Adrenal gland (tissue), 12 donors: ENCODE measurements around the gene BANF2. TPM values are rescaled to one million over a fixed set of nuclear protein-coding genes. Genes with fewer than 3 reads are reported as not detected.

ENCODE experiments used
- DNase-seq, 7 donors: peaks; one replicate each; pipeline ENCODE4 v3.0.0-alpha.2; 2019 to 2020
- H3K27ac ChIP-seq, 5 donors: fragments of 200-600 bp; sonication (generic) in 4 of 5; 1 replicate in 3 of 5; 2 replicates in 2 of 5; pipeline versions ENCODE4 v1.5.1 to v1.8.0; 2016 to 2020; ENCODE audit warnings: mild to moderate bottlenecking in 1 of 5
- H3K27me3 ChIP-seq: fragments of 200-600 bp; 2 replicates; pipeline ENCODE4 v1.8.0; 2021
- H3K36me3 ChIP-seq, 2 donors: fragments of 200-600 bp; replicated peaks in 1 of 2; 1 replicate in 1 of 2; 2 replicates in 1 of 2; pipeline versions ENCODE4 v1.5.1 to v1.8.0; 2018 to 2022
- H3K4me1 ChIP-seq, 2 donors: fragments of 200-600 bp; replicated peaks in 1 of 2; 1 replicate in 1 of 2; 2 replicates in 1 of 2; pipeline versions ENCODE4 v1.5.1 to v1.8.0; 2018 to 2021
- H3K4me3 ChIP-seq, 4 donors: fragments of 200-600 bp; sonication (generic) in 3 of 4; one replicate each; pipeline ENCODE4 v1.5.1; 2016 to 2018
- H3K9me3 ChIP-seq, 3 donors: fragments of 200-600 bp; sonication (generic) in 1 of 3; replicated peaks in 1 of 3; 1 replicate in 2 of 3; 2 replicates in 1 of 3; pipeline versions ENCODE4 v1.5.1 to v1.8.0; 2016 to 2021
- POLR2A ChIP-seq, 2 donors: fragments of 450-650 bp; IDR thresholded peaks; one replicate each; pipeline ENCODE4 v1.6.1; 2017; ENCODE audit warnings: antibody characterized with exemption in 2 of 2, mild to moderate bottlenecking in 2 of 2, moderate library complexity in 1 of 2
- WGBS, 4 donors: extraction: QIAGEN DNeasy Blood & Tissue Kit in 2 of 4; methylation state at CpG; one replicate each; pipeline versions ENCODE4 v1.1.5 to v1.1.7; 2013 to 2017; 5-methylcytosine and 5-hydroxymethylcytosine counted together
- intact Hi-C, 2 donors: fragments of 100-400 bp; cut with DNase I; formaldehyde crosslinking; loops; one replicate each; pipeline versions ENCODE4 v1.14.1 to v1.15.0; 2022 to 2023
- polyA plus RNA-seq, 3 donors: library from polyadenylated mRNA; stranded (reverse); fragments of 200-250 nt in 2 of 3; fragments of 350-450 nt in 1 of 3; fragmentation: Illumina TruSeq in 1 of 3; extraction: RNeasy Lipid Tissue Mini Kit (QIAGEN cat#74804) in 1 of 3; gene quantifications; one replicate each; pipeline ENCODE4 v1.2.3, GENCODE V29; 2013 to 2014
- total RNA-seq, 9 donors: library from RNA; depleted of rRNA in 4 of 9; stranded (reverse); fragments of >200 nt in 4 of 9; fragments of 120-200 nt in 1 of 9; fragmentation: NEBNext Ultra II Directional in 1 of 9; extraction: Animal tissue kit (Norgen Biotek cat#: 25700) in 1 of 9; gene quantifications; one replicate each; pipeline versions ENCODE4 v1.1.0 to v1.2.4, GENCODE V29; 2013 to 2023
- TF ChIP-seq, protein P1 (sequence below), 6 experiments: fragments of 450-650 bp in 4 of 6; fragments of 200-600 bp in 2 of 6; sonication (generic) in 1 of 6; IDR thresholded peaks; 1 replicate in 5 of 6; 2 replicates in 1 of 6; pipeline versions ENCODE4 v1.5.1 to v1.8.0; 2016 to 2021; ENCODE audit warnings: antibody characterized with exemption in 6 of 6, mild to moderate bottlenecking in 2 of 6, moderate library complexity in 1 of 6
- donor health status: healthy with polysubstance abuse.
- donor health status: Bipolar disorder and iron deficiency.
- donor health status: DM: yes; HTN: yes; CAD: no.
- donor health status: DM: no; HTN: no; CAD: no.
- donor health status: DM: no; HTN: no; CAD: no.
- donor health status: DM: yes; HTN: yes; CAD: no.

The BANF2 gene
- total and polyA plus RNA-seq, 12 donors = not detected

- WGBS, 4 donors = 84 to 91% (median 90%) methylated on average over 10 of the region's 10 CpGs
- H3K9me3 ChIP-seq = no peaks in the 10 kb centered on the region
- H3K27me3 ChIP-seq = no peaks in the 10 kb centered on the region
- no peak for TF ChIP-seq POLR2A (IDR thresholded peaks at IDR 0.05)
- TF ChIP-seq, protein P1, sequence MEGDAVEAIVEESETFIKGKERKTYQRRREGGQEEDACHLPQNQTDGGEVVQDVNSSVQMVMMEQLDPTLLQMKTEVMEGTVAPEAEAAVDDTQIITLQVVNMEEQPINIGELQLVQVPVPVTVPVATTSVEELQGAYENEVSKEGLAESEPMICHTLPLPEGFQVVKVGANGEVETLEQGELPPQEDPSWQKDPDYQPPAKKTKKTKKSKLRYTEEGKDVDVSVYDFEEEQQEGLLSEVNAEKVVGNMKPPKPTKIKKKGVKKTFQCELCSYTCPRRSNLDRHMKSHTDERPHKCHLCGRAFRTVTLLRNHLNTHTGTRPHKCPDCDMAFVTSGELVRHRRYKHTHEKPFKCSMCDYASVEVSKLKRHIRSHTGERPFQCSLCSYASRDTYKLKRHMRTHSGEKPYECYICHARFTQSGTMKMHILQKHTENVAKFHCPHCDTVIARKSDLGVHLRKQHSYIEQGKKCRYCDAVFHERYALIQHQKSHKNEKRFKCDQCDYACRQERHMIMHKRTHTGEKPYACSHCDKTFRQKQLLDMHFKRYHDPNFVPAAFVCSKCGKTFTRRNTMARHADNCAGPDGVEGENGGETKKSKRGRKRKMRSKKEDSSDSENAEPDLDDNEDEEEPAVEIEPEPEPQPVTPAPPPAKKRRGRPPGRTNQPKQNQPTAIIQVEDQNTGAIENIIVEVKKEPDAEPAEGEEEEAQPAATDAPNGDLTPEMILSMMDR (IDR thresholded peaks at IDR 0.05) = no peak
- no peak overlapping the region for H3K27ac ChIP-seq
- H3K36me3 ChIP-seq = no peaks in the 10 kb centered on the region
- no peak for DNase-seq
- H3K4me3 ChIP-seq = no peak overlapping the region
- intact Hi-C loops = no loop called here
- H3K4me1 ChIP-seq = no peaks in the 10 kb centered on the region
Observed at GRCh38 chr20:17730071-17730470, 30.3 kb downstream of the BANF2 start.

- no peaks in the 10 kb centered on the region for H3K4me1 ChIP-seq
- no peak overlapping the region for H3K27ac ChIP-seq
- H3K36me3 ChIP-seq = no peaks in the 10 kb centered on the region
- intact Hi-C loops = no loop called here
- no peak for DNase-seq
- no peaks in the 10 kb centered on the region for H3K27me3 ChIP-seq
- TF ChIP-seq, protein P1 (IDR thresholded peaks at IDR 0.05) = no peak
- no peak for TF ChIP-seq POLR2A (IDR thresholded peaks at IDR 0.05)
- H3K4me3 ChIP-seq = no peak overlapping the region
- no peaks in the 10 kb centered on the region for H3K9me3 ChIP-seq
- WGBS, 4 donors = 83 to 94% (median 92%) methylated on average over 5 of the region's 5 CpGs
Observed at GRCh38 chr20:17731233-17731632, 31.5 kb downstream of the BANF2 start.

DNA sequence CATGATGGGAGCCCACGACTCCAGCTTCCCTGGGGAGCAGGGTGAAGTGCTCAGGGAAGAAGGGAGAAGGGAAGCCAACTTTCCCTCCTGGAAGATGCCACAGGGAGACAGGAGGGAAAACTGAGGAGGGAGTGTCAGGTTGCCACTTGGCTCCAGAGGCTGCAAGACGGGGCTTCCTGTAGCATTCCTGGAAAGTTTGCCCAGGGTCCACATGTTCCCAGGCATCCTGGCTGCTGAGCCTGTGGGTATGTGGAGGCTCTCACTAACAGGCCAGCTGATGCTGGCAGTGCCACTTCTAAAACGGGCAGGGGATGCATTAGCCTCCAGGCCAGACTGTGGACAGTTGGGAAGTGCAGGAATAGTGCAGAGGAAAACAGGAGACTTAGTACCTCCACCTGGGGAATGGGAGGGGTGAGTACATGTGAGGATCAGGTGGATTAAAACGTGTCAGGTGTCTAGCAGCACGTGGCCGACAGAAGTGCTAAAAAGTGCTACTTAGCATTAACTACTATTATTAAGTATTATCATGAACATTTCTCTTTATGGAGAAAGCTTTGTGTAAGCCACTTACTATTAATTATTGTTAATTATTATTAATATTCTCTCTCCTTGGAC lies 33.2 kb downstream of the BANF2 start:
- TF ChIP-seq POLR2A (IDR thresholded peaks at IDR 0.05) = no peak
- TF ChIP-seq, protein P1 (IDR thresholded peaks at IDR 0.05) = no peak
- no peaks in the 10 kb centered on the region for H3K4me1 ChIP-seq
- H3K4me3 ChIP-seq = no peak overlapping the region
- no peaks in the 10 kb centered on the region for H3K9me3 ChIP-seq
- H3K27ac ChIP-seq = no peak overlapping the region
- no peaks in the 10 kb centered on the region for H3K36me3 ChIP-seq
- no peaks in the 10 kb centered on the region for H3K27me3 ChIP-seq
- intact Hi-C loops = no loop called here
- 70 to 88% (median 84%) methylated on average over 6 of the region's 6 CpGs for WGBS, 4 donors
- no peak for DNase-seq

DNA sequence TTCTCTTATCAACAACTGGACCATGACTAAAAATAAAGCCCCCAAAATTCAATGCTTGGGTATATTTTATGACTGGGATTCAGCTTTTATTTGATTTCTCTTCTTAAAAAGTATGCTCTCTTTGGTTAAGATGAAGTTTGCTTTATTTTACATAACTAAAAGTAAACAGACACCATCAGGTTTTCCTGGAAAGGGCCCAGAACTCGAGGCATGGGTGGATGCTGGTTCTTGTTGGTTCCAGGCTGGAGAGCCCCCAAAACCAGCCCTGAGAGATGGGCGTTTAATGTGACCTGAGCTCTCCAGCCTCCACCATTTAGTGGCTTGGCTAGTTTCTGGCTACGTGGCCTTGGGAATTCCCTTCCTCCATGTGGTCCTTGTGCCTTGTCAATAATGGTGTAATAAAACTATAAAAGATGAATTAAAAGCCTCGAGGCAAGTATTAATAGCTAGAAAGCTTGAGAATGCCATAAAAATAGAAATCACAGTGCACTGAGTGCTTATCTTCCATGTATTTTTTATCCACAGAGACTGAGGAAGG lies 34.1 kb downstream of the BANF2 start:
- H3K36me3 ChIP-seq = no peaks in the 10 kb centered on the region
- no peak for DNase-seq
- TF ChIP-seq, protein P1 (IDR thresholded peaks at IDR 0.05) = no peak
- no peak for TF ChIP-seq POLR2A (IDR thresholded peaks at IDR 0.05)
- 41 to 53% (median 46%) methylated on average over 4 of the region's 4 CpGs for WGBS, 4 donors
- H3K9me3 ChIP-seq = no peaks in the 10 kb centered on the region
- intact Hi-C loops = no loop called here
- no peak overlapping the region for H3K4me3 ChIP-seq
- H3K27ac ChIP-seq = no peak overlapping the region
- H3K4me1 ChIP-seq = no peaks in the 10 kb centered on the region
- H3K27me3 ChIP-seq = no peaks in the 10 kb centered on the region
